IPS-18a (cell line): ENCODE results near the gene CYTH4.
"Not testable (repeated sequence)": the region's sequence is repeated elsewhere in the genome, so short reads cannot be mapped to it uniquely, and the experiment has no call there.

Experiments
- H3K27ac ChIP-seq: one replicate; pipeline ENCODE4 v1.5.1; 2013; ENCODE audit warnings: low read length
- H3K27me3 ChIP-seq: one replicate; pipeline ENCODE4 v1.6.1; 2013; ENCODE audit warnings: mild to moderate bottlenecking, low read length; ENCODE audit not compliant: control insufficient read depth, insufficient read depth
- H3K36me3 ChIP-seq: one replicate; pipeline ENCODE4 v1.6.1; 2013; ENCODE audit warnings: low read depth, low read length; ENCODE audit not compliant: control insufficient read depth
- H3K4me1 ChIP-seq: one replicate; pipeline ENCODE4 v1.6.1; 2013; ENCODE audit warnings: low read depth, low read length; ENCODE audit not compliant: control insufficient read depth
- H3K4me3 ChIP-seq: one replicate; pipeline ENCODE4 v1.5.1; 2013; ENCODE audit warnings: low read length
- H3K9ac ChIP-seq: one replicate; pipeline ENCODE4 v1.6.1; 2013; ENCODE audit warnings: mild to moderate bottlenecking, low read length, moderate library complexity
- H3K9me3 ChIP-seq: one replicate; pipeline ENCODE4 v1.6.1; 2013; ENCODE audit warnings: low read depth, low read length; ENCODE audit not compliant: control insufficient read depth

Gene CYTH4

GRCh38 chr22:37318364-37319109 lies 36.2 kb downstream of the CYTH4 start:
- Histone ChIP-seq H3K4me1 (peaks cover under 1% of the 10 kb centered on the region), H3K27me3 (peaks cover 12% of the 10 kb centered on the region), H3K36me3 (no peaks in the 10 kb centered on the region), H3K9ac (no peak overlapping the region), H3K9me3 (no peaks in the 10 kb centered on the region), H3K27ac (no peak overlapping the region), H3K4me3 (no peak overlapping the region)

DNA sequence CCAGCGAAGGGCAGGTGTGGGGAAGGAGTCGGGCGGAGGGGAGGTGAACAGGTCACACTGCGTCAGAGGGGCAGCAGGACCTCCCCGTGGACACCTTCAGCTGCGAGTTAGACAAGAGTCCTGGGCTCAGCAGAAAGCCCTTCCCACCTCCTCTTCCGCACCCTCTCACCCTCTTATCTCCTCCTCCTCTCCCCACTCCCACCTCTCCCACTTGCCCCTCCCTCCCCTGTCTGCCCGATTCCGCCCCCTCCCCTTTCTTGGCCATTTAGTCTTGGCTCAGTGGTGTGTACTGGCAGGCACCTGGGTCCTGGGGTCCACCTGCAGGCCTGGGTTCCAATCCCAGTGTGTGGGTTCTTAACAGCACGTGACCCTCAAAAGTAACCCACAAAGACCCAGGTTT lies 37.2 kb downstream of the CYTH4 start:
- Histone ChIP-seq H3K27me3 (peaks cover 21% of the 10 kb centered on the region), H3K4me1 (peaks cover 9% of the 10 kb centered on the region), H3K36me3 (no peaks in the 10 kb centered on the region), H3K4me3 (no peak overlapping the region), H3K27ac (no peak overlapping the region), H3K9ac (no peak overlapping the region), H3K9me3 (no peaks in the 10 kb centered on the region)

- no peak overlapping the region for H3K27ac ChIP-seq
- peaks cover 14% of the 10 kb centered on the region for H3K4me1 ChIP-seq
- H3K9ac ChIP-seq = no peak overlapping the region
- peaks cover 34% of the 10 kb centered on the region for H3K27me3 ChIP-seq
- no peak overlapping the region for H3K4me3 ChIP-seq
- H3K9me3 ChIP-seq = no peaks in the 10 kb centered on the region
- no peaks in the 10 kb centered on the region for H3K36me3 ChIP-seq
Observed at GRCh38 chr22:37320726-37321677, 38.7 kb downstream of the CYTH4 start.

GRCh38 chr22:37324340-37325038 lies 42.2 kb downstream of the CYTH4 start:
- no peaks in the 10 kb centered on the region for H3K36me3 ChIP-seq
- no peak overlapping the region for H3K27ac ChIP-seq
- H3K27me3 ChIP-seq = peaks cover 48% of the 10 kb centered on the region
- H3K9me3 ChIP-seq = no peaks in the 10 kb centered on the region
- H3K4me1 ChIP-seq = peaks cover 14% of the 10 kb centered on the region
- H3K4me3 ChIP-seq = peak overlapping the region; percentile 42
- no peak overlapping the region for H3K9ac ChIP-seq

DNA sequence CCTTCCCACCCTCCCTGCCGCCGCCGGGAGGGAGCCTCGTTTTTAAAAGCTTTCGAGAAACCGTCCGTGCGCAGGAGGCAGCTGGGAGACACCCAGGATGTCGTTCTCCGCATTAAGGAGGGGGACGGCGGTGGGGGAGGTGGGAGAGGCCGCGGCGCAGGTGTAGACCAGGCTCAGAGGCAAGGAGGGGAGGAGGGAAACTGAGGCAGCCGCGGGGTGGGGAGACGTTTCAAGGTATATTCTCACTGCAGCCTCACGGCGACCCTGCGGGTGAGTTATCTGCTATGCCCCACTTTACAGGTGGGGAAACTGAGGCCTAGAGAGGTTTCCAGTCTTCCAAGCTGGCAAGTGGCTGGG lies 42.7 kb downstream of the CYTH4 start:
- no peaks in the 10 kb centered on the region for H3K36me3 ChIP-seq
- peak overlapping the region; percentile 42 for H3K4me3 ChIP-seq
- H3K9me3 ChIP-seq = no peaks in the 10 kb centered on the region
- H3K9ac ChIP-seq = no peak overlapping the region
- H3K27ac ChIP-seq = no peak overlapping the region
- H3K27me3 ChIP-seq = peaks cover 48% of the 10 kb centered on the region
- H3K4me1 ChIP-seq = peaks cover 14% of the 10 kb centered on the region

GRCh38 chr22:37326726-37327125 lies 44.4 kb downstream of the CYTH4 start:
- no peak overlapping the region for H3K4me3 ChIP-seq
- no peak overlapping the region for H3K9ac ChIP-seq
- H3K27me3 ChIP-seq = peaks cover 48% of the 10 kb centered on the region
- H3K27ac ChIP-seq = no peak overlapping the region
- H3K9me3 ChIP-seq = no peaks in the 10 kb centered on the region
- no peaks in the 10 kb centered on the region for H3K36me3 ChIP-seq
- peaks cover 17% of the 10 kb centered on the region for H3K4me1 ChIP-seq

DNA sequence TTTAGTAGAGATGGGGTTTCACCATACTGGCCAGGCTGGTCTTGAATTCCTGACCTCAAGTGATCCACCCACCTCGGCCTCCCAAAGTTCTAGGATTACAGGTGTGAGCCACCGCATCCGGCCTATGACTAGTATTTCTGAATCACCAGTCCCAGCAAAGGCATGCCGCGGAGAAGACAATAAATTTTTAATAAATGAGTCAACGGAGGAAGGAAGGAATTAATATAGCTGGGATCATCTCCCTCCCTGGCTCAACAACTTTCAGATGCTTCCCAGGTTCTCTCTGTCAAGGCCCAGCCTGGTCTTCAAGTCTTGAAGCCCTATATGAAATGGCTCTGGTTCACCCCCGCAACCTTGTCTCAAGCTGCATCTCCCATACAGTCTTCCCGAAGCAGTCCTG lies 45.7 kb downstream of the CYTH4 start:
- H3K27me3 ChIP-seq = peaks cover 48% of the 10 kb centered on the region
- H3K4me3 ChIP-seq = no peak overlapping the region
- peaks cover 17% of the 10 kb centered on the region for H3K4me1 ChIP-seq
- H3K9ac ChIP-seq = no peak overlapping the region
- no peak overlapping the region for H3K27ac ChIP-seq
- no peaks in the 10 kb centered on the region for H3K36me3 ChIP-seq
- H3K9me3 ChIP-seq = no peaks in the 10 kb centered on the region

DNA sequence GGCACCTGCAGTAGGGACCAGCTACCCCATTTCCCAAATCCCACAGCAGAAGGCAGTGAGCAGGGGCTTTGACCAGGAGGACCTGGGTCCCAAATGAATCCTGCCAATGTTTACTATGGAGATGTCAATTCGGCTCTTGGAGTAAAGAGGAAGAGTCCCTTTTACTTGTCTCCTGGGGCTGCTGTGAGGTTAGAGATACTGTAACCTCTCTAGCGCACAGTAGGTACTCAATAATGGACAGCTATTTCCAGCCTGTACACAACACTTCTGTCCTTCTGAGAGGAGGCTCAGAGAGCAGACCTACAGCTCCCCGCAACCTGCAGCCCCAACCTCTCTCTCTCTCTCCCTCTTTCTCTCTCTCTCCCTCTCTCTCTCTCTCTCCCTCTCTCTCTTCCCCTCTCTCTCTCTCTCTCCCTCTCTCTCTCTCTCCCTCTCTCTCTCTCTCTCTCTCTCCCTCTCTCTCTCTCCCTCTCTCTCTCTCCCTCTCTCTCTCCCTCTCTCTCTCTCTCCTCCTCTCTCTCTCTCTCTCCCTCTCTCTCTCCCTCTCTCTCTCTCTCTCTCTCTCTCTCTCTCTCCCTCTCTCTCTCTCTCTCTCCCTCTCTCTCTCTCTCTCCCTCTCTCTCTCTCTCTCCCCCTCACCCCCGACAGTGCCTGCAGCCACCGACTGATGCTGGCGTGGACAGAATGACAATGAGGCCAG lies 46.4 kb downstream of the CYTH4 start:
- not testable (repeated sequence) for H3K36me3 ChIP-seq, H3K27ac ChIP-seq, H3K9ac ChIP-seq, H3K4me3 ChIP-seq, H3K9me3 ChIP-seq
- Histone ChIP-seq H3K27me3 (peaks cover 46% of the 10 kb centered on the region), H3K4me1 (peaks cover 15% of the 10 kb centered on the region)

- Histone ChIP-seq H3K4me1 (peaks cover 7% of the 10 kb centered on the region), H3K9me3 (no peaks in the 10 kb centered on the region), H3K27me3 (peaks cover 46% of the 10 kb centered on the region), H3K4me3 (no peak overlapping the region), H3K36me3 (no peaks in the 10 kb centered on the region), H3K9ac (no peak overlapping the region), H3K27ac (no peak overlapping the region)
Observed at GRCh38 chr22:37329238-37330140, 47.2 kb downstream of the CYTH4 start.

DNA sequence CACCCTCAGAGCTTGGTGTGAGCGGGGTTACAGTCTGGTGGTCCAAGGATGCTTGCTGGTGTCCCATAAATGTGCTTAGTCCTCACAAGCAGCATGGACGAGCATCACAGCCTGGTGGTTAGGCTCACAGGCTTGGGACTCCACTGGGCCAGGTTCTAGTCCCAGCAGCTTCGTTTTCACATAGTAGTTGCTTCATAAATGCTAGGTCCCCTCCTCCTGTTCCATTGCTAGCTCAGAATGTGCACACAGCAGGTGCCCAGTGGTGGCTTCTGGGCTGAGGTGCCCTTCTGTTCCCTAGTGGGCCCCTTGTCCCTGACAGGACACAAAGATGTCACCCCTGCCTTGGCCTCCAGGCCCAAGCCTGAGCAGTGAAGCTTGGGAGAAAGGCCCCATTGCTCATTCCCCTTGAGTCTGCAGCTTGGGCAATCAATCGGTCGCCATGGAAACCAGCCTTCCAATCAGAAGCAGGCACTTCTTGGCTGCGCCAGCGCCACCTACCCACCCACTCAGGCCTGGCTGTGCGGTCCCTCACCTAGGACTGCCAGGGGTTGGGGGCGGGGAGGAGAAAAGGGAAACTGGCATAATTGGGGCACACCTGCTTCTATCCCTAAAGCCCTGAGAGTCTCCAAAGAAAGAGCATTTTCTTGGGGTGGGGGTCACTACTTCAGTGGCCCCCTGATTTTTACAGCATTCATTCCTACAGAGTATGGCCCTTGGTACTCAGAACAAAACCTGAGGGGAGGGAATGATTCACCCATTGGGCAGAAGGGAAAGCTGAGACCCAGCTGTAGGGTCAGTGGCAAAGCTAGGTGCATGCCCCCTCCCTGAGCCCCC lies 48.1 kb downstream of the CYTH4 start:
- no peak overlapping the region for H3K27ac ChIP-seq
- H3K36me3 ChIP-seq = no peaks in the 10 kb centered on the region
- peaks cover 46% of the 10 kb centered on the region for H3K27me3 ChIP-seq
- H3K4me3 ChIP-seq = no peak overlapping the region
- no peak overlapping the region for H3K9ac ChIP-seq
- no peaks in the 10 kb centered on the region for H3K9me3 ChIP-seq
- H3K4me1 ChIP-seq = peaks cover 3% of the 10 kb centered on the region
